RWPE1 (cell line): ENCODE measurements around the gene ZNF775.
"Not testable (repeated sequence)": the region's sequence is repeated elsewhere in the genome, so short reads cannot be mapped to it uniquely, and the experiment has no call there.

Experiments used
- CTCF ChIA-PET: fragments of 350-600 bp; sonication (Branson Sonifier 250); formaldehyde crosslinking; extraction: SDS; loops from one replicate; lab custom pipeline; 2021; lab: Yijun Ruan, JAX
- POLR2A ChIA-PET: fragments of 400-600 bp; formaldehyde crosslinking; extraction: SDS; loops from one replicate; lab custom pipeline; 2020; ENCODE audit warnings: antibody characterized with exemption; ENCODE audit not compliant: low non-redundant PET; lab: Yijun Ruan, JAX
- DNase-seq: peaks from one replicate; pipeline ENCODE4 v3.0.0; 2012; ENCODE audit warnings: low spot score
- H3K27ac ChIP-seq: fragments of 450-650 bp; 2 replicates; pipeline ENCODE4 v1.5.1; 2017
- TF ChIP-seq, protein P1 (sequence below): fragments of 450-650 bp; conservative IDR thresholded peaks from 2 replicates; pipeline ENCODE4 v1.5.1; 2017; ENCODE audit warnings: low read depth, mild to moderate bottlenecking

The ZNF775 gene

DNA sequence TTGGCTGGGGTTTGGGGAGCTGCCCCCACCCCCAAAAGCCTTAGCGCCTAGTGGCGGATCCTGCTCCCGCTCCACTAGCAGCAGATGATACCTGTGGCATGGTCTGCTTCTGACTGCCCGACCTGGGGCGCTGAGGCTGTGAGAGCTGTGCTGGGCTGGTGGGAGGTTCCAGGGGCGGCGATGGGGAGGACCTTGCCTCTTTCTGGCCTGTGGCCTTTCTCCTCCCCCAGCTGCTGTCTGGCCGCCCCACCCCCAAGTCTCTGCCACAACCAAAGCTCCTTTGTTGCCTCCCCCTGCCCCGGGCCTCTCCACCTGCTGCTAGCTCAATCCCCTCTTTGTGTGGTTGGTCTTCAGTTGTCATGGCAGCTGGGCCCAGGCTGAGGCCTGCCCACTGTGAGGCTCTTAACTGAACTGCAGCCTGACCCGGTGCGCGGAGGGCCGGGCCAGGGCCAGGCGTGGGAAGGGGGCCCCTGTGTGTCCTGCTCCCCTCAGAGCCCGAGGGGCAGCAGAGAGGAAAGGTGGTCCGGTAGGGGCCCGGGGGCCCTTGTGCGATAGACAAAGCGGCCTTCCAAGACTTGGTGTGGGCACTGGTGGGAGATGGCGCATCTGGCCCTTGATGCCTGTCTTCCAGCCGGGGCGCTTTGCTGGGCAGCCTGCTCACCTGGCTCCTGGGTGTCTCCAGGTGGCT is 4.7 kb downstream of the ZNF775 start:
- no peak overlapping the region for H3K27ac ChIP-seq
- TF ChIP-seq, protein P1, sequence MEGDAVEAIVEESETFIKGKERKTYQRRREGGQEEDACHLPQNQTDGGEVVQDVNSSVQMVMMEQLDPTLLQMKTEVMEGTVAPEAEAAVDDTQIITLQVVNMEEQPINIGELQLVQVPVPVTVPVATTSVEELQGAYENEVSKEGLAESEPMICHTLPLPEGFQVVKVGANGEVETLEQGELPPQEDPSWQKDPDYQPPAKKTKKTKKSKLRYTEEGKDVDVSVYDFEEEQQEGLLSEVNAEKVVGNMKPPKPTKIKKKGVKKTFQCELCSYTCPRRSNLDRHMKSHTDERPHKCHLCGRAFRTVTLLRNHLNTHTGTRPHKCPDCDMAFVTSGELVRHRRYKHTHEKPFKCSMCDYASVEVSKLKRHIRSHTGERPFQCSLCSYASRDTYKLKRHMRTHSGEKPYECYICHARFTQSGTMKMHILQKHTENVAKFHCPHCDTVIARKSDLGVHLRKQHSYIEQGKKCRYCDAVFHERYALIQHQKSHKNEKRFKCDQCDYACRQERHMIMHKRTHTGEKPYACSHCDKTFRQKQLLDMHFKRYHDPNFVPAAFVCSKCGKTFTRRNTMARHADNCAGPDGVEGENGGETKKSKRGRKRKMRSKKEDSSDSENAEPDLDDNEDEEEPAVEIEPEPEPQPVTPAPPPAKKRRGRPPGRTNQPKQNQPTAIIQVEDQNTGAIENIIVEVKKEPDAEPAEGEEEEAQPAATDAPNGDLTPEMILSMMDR: no peak
- ChIA-PET POLR2A (no interaction called here), CTCF (no interaction called here)
- DNase-seq: no peak

DNA sequence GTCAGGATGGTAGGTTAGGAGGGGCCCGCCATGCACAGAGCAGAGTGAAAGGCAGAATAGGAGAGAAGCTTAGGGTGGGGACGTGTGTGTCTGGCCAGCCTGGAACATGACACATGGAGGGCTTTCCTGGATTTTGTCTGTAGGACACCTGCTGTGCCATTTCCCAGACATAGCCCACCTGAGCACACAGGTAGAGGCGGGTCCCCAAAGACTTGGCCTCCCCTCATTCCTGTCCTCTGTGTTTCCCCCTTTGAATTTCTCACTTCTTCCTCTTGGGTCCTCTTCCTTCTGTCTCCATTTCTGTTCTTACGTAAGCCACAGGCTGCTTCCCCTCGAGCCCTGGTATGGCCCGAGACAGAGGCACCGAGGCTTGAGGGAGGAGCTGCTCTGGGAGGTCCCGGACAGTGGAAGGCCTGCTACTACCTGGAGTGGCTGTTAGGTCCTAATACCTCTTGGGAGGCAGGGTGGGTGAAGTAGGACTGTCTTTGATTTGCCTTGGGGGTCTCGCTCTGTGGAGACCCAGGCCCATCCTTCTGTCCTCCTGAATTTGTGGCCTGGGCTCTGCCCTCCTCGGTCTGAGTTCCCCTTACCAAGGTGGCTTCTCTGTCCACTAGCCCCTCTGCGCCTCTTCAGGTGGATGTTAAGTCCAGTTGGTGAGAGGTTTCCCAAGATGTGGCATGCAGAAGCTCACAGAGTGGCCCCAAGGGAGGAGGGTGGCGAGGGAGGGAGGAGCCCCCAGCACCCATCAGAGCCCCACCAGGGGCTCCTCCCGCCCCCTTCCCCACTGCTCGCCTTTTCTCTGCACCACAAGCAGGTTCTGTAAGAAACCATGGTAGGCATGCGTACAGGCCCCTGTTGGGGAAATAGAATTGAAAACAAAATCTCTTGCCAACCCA is 5.5 kb downstream of the ZNF775 start:
- ChIA-PET POLR2A (no interaction called here), CTCF (no interaction called here)

DNA sequence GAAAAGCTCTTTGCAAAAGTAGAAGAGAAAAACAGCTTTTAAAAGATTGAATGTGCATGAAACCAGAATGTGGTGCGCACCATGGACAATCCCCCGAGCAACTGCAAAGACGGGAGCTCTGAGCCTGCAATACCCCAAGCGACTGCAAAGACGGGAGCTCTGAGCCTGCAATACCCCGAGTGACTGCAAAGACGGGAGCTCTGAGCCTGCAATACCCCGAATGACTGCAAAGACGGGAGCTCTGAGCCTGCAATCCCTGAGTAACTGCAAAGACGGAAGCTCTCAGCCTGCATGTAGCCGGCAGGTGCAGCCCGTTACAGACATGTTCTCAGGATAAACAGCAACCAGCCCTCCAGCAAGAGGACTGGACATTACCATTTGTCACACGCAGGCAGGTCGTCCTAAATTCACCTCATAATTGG is 6.2 kb downstream of the ZNF775 start:
- ChIA-PET POLR2A (no interaction called here), CTCF (no interaction called here)
- TF ChIP-seq, protein P1: no peak
- no peak for DNase-seq
- no peak overlapping the region for H3K27ac ChIP-seq

More for the DNA sequence above, 5.5 kb downstream of the ZNF775 start:
- TF ChIP-seq, protein P1: no peak
- no peak for DNase-seq
- H3K27ac ChIP-seq: no peak overlapping the region

DNA sequence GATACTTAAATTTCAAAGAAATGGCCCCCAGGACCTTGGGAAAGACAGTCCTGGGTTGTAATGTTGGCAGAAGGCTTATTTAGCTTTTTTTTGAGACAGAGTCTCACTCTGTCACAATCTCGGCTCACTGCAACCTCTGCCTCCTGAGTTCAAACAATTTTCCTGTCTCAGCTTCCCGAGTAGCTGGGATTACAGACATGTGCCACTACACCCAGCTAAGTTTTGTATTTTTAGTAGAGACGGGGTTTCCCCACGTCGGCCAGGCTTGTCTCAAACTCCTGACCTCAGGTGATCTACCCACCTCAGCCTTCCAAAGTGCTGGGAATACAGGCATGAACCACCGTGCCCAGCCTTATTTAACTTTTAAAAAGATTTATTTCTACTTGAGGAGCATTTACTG is 6.8 kb downstream of the ZNF775 start:
- DNase-seq, H3K27ac ChIP-seq, POLR2A ChIA-PET, CTCF ChIA-PET: not testable (repeated sequence)

DNA sequence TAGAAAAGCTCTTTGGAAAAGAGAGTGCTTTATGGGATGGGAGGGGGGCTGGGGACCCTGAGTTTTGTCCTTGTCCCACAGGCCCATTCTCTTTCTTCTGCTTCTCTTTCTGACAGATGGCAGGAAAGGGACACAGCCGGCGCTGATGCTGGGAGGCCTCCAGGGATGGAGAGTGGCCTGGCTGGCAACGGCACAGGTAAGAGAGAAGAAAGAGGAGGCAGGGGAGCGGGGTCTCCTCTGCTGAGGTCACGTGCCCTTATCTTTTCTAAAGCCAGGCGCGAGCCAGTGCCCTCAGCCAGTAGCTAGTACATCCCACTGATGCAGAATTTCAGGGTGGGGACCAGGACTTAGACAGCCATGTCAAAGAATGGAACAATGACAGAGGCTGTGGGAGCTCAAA is 9.2 kb downstream of the ZNF775 start:
- no peak overlapping the region for H3K27ac ChIP-seq
- ChIA-PET CTCF (no interaction called here), POLR2A (interaction anchor here (0.7 kb wide), 1 partner anchor 9 kb away, joined by 3 read pairs; no protein-coding TSS in a partner anchor)
- TF ChIP-seq, protein P1: no peak
- no peak for DNase-seq

DNA sequence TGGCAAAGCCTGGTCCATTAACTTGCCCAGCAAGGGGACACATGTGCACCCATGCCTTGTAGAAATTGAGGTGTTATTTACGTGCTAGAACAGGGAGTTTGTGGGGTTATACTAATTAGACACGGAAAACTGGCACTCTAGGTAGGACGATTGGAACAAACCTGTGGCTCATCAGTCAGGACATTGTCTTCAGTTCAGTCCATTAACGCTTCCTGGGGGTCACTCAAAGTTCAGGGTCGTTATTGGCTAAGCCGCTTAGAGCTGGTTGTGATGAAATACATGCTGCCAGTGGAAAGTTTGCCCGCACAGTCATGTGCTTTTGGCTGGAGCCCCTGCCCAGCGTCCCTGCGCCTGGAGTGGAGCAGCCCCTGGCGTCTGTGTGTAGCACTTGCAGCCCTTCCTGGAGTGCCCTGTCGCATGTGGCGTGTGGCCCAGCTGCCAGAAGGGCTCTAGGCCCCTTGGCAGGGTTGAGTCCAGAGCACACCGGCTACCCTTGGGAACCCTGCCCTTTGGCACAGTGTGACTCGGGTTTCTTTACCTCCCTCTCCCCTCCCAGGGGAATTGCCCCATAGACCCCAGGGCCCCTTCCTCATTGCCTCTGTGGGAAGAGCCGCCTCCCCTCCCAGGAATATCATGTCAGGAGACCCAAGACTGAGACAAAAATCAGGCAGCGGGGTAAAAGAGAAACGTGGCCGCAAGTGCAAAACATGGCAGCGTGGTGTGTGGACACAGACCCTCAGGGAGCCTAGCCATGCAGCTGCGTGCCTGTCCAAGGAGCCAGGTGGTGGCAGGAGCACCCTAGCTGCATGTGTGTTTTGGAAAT is 9.8 kb downstream of the ZNF775 start:
- ChIA-PET POLR2A (no interaction called here), CTCF (no interaction called here)
- TF ChIP-seq, protein P1: no peak
- no peak for DNase-seq
- H3K27ac ChIP-seq: 0 out of 2 replicates have a peak overlapping the region, but pooled peaks have one; percentile 2
